ENCODE measurements around the gene DAPK1.

Gene DAPK1

DNA sequence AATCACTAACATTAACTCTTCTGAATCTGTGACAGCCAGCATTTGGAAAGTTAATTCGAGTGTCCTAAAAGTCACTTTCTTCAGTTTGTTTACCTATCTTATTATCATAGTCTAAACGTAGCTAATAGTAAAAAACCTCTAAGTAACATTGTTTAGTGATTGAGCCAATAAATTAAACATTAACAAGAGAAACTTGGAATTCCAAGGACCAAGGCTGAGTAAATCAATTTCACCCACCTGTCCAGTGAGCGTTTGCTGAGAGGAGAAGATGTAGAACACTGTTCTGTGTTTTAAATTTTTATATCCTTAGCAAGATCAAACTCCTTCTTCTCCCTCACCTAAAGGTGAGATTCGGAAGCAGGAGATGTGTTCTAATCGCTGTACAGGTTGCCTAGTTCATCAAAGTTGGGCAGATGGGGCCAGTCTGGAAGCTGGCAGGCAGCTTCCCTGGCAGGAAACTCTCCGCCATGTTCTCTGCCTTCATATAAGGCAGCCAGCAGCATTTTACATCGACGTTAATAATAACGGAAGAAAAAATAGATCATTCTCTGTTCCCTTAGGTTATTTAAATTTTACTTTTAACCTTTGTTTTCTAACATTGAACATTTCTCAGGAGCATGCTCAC is 89.2 kb downstream of the DAPK1 start:
- no peak for DNase-seq (ENCODE audit: extremely low read depth, low read depth)
- TF ChIP-seq, protein P1, sequence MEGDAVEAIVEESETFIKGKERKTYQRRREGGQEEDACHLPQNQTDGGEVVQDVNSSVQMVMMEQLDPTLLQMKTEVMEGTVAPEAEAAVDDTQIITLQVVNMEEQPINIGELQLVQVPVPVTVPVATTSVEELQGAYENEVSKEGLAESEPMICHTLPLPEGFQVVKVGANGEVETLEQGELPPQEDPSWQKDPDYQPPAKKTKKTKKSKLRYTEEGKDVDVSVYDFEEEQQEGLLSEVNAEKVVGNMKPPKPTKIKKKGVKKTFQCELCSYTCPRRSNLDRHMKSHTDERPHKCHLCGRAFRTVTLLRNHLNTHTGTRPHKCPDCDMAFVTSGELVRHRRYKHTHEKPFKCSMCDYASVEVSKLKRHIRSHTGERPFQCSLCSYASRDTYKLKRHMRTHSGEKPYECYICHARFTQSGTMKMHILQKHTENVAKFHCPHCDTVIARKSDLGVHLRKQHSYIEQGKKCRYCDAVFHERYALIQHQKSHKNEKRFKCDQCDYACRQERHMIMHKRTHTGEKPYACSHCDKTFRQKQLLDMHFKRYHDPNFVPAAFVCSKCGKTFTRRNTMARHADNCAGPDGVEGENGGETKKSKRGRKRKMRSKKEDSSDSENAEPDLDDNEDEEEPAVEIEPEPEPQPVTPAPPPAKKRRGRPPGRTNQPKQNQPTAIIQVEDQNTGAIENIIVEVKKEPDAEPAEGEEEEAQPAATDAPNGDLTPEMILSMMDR (IDR thresholded peaks at IDR 0.05; ENCODE audit: low read depth, low read length): no peak

DNA sequence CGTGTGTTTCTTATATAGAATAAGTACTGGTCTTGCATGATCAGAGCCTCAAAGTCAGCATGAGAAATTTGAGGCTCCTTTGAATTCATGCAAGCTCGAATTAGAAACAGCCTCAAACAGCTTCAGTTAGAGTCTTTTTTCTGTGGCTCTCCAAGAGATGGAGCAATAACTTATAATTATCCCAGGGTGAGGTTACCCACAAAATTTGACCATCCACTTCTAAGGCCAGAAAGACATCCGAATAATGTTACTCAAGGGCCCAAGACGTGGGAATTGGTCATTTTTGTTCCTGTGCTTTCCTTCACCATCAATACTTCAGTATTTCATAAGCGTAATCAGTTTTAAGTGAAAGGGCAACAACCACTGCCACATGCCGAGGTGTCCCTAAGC is 89.7 kb downstream of the DAPK1 start:
- DNase-seq (ENCODE audit: extremely low read depth, low read depth): no peak

DNA sequence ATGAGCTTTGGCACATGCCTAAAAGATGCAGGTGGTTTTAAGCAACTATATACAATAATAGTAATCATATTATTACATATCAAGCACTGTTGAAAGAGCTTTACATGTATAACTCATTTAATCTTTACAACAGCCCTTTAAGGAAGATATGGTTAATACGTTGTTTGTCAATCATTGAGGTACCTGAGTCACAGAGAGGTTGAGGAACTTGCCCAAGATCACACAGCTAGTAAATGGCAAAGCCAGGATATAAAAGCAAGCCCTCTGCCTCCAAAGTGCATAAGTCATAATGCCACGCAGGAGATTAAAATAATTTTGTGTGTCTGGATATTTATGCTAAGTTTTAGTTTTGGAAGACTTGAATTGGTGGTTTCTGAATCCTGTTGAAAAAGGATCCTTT is 90.2 kb downstream of the DAPK1 start:
- DNase-seq (ENCODE audit: extremely low read depth, low read depth): no peak
- TF ChIP-seq, protein P1 (IDR thresholded peaks at IDR 0.05; ENCODE audit: low read depth, low read length): no peak

More for the DNA sequence above, 89.7 kb downstream of the DAPK1 start:
- TF ChIP-seq, protein P1 (IDR thresholded peaks at IDR 0.05; ENCODE audit: low read depth, low read length): no peak

DNA sequence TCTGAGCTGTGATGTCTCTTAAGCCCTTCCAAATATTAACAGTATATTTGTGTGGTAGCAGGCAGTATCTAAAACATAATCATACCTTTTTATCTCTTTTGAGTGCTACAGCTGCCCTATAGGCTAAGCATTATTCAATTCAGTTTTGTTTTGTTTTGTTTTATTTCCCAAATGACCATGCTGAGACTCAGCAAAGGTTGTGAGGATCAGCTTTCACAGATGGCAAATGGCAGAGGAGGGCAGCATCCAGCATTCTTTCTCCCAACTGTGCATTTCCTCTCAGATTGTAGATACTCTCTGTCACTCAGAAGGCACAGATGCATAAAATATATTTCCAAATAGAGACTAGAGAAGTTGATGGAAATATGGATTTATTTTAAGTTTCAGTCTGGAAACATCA is 90.7 kb downstream of the DAPK1 start:
- DNase-seq (ENCODE audit: extremely low read depth, low read depth): no peak
- TF ChIP-seq, protein P1 (IDR thresholded peaks at IDR 0.05; ENCODE audit: low read depth, low read length): no peak

DNA sequence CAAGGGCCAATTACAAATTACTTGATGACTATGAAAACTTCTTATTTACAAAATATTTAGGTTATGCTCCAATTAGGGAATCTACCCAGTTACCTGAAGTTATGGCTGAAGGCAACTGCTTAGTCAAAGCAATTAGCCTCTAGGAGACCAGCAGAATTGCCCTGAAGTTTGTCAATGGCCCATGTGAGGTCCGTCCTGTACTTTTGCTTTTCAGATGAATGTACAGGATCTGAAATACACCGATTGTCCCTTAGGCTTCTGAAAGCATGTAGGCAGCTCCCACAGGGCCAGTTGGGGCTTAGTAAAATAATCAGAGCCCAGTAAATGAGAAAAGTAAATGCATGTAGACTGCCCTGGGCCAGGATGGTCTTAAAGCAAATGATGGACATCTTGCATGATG is 93.3 kb downstream of the DAPK1 start:
- DNase-seq (ENCODE audit: extremely low read depth, low read depth): no peak
- TF ChIP-seq, protein P1 (IDR thresholded peaks at IDR 0.05; ENCODE audit: low read depth, low read length): no peak

DNA sequence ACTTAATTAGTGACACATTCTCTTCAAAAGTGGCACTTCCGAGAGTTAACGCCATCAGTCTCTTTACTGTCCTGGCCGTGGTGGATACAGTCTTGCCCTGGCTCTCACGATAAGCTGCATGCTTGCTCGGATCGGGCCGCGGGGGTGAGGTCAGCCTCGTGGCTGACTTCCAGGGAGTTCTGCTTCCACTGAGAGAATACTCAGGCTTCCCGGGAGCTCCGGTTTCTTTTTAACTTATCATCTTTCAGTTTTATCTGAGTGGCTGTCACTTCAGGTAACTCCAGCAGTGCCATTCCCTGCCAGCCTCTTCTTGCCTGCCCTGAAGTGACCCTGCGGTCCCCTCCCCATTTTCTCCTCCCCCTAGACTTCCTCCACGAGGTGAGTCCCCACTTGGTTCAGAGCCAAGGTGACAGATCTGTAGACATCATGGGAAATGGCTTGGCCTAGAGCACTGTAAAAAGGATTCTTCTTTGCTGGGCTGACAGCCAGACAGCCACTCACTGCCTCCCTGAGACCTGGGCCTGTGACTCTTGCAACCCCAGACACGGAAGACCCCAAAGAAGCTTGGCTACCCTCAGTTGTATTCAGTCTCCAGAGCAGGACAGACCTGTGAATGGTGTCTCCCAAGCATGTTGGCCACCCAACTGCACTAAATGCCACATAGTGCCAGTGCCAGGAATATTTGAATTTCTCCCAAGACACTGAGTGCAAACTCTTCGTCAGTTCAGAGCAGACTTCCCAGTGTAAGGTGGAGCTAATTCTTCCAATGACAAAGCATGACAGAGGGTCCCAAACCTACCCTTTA is 95.1 kb downstream of the DAPK1 start:
- TF ChIP-seq, protein P1 (IDR thresholded peaks at IDR 0.05; ENCODE audit: low read depth, low read length): no peak
- DNase-seq (ENCODE audit: extremely low read depth, low read depth): no peak

DNA sequence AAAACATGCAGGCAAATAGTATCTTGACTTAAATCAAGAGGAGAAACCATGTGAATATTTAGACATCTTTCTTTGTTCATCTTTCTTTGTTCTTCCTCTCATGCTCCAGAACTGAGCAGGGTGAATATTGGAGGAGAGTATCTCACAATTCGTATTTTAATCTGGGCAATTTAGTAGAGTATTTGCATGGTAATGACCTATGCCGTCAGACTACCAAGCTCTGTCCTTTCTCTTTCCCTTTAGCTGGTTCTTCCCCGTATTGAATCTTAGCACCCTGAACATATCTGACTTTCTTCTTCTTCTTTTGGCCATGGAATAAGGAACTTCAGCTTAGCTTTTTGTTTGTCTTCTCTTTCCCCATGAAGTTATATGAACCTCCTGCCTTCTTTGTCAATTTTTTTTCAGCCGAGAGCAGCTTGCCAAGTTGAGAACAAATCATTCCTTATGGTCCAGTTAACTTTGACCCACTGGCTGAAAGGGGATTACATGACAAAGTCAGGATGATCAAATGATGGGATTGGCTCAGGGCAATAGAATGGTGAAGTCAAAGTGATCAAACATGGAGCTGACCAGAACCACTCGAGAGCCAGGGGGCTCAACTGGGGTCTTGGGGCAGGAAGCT is 95.8 kb downstream of the DAPK1 start:
- TF ChIP-seq, protein P1 (IDR thresholded peaks at IDR 0.05; ENCODE audit: low read depth, low read length): no peak
- DNase-seq (ENCODE audit: extremely low read depth, low read depth): no peak
